NCI-H2107 (cell line): Measurements from ENCODE around the gene TBC1D13.
"Not testable (repeated sequence)": the region's sequence is repeated elsewhere in the genome, so short reads cannot be mapped to it uniquely, and the experiment has no call there.

Experiments
- DNase-seq: peaks from one replicate; lab custom pipeline; 2025; lab: John Stamatoyannopoulos, UW

The TBC1D13 gene

GRCh38 chr9:128846680-128847030 is 59.6 kb downstream of the TBC1D13 start:
- DNase-seq = no peak

GRCh38 chr9:128847803-128848202 is 60.8 kb downstream of the TBC1D13 start:
- DNase-seq = no peak

GRCh38 chr9:128851024-128851423 is 64.0 kb downstream of the TBC1D13 start:
- not testable (repeated sequence) for DNase-seq

GRCh38 chr9:128851779-128852600 is 64.9 kb downstream of the TBC1D13 start:
- not testable (repeated sequence) for DNase-seq

- DNase-seq = not testable (repeated sequence)
Observed at GRCh38 chr9:128852646-128853045, 65.6 kb downstream of the TBC1D13 start.

- DNase-seq = not testable (repeated sequence)
Observed at GRCh38 chr9:128854454-128854853, 67.4 kb downstream of the TBC1D13 start.

- DNase-seq = not testable (repeated sequence)
Observed at GRCh38 chr9:128858476-128858875, 71.4 kb downstream of the TBC1D13 start.
